ENCODE measurements around the gene MARCHF4. TPM values are rescaled to one million over a fixed set of nuclear protein-coding genes. Genes with fewer than 3 reads are reported as not detected.
A peak's percentile ranks its signal among the peaks of the same experiment; 100 is the strongest.

Gene MARCHF4
- total RNA-seq, 1 experiment from 2014 or later, result 14.5 TPM

DNA sequence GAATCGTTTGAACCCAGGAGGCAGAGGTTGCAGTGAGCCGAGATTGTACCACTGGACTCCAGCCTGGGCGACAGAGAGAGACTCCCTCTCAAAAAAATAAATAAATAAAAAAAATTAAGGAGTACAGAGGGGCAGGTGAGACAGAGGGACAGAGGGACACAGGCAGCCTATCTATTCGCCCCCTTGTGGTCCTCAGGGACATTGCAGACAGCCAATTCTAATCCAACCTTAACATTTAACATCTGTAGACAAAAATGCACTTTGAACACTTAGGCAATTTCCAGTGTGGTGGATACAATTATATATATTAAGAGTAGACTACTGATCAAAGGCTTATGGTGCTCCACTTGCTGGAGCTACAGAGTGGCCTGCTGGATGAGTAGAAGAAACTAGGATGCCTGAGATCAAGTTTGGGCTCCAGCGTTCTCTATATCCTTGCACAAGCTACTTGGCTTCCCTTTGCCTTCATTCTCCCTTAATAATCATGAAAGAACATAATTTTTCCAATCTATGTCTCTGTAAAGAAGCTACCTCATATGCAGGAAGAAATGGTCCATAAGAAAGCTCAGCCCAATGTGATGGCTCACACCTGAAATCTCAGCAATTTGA lies 31.8 kb upstream of the MARCHF4 start:
- Histone ChIP-seq H3K4me3 (no peak overlapping the region), H3K79me2 (ENCODE audit: low read depth) (no peaks in the 10 kb centered on the region), H3K27me3 (ENCODE audit: insufficient read depth, low read depth) (no peaks in the 10 kb centered on the region), H2AFZ (no peak overlapping the region), H3K36me3 (ENCODE audit: low read depth) (no peaks in the 10 kb centered on the region), H3K9me2 (ENCODE audit: insufficient read depth) (no peaks in the 10 kb centered on the region), H3F3A (ENCODE audit: insufficient read depth, low read depth) (no peaks in the 10 kb centered on the region), H4K20me1 (ENCODE audit: insufficient read depth) (no peaks in the 10 kb centered on the region), H3K4me2 (no peak overlapping the region), H3K9me3 (ENCODE audit: insufficient read depth, low read depth) (no peaks in the 10 kb centered on the region), H3K27ac (no peak overlapping the region), H3K4me1 (replicated peaks; ENCODE audit: insufficient read depth) (no peaks in the 10 kb centered on the region)
- TF ChIP-seq EZH2 (IDR thresholded peaks at IDR 0.05; ENCODE audit: low read depth), result no peak
- TF ChIP-seq, protein P1, sequence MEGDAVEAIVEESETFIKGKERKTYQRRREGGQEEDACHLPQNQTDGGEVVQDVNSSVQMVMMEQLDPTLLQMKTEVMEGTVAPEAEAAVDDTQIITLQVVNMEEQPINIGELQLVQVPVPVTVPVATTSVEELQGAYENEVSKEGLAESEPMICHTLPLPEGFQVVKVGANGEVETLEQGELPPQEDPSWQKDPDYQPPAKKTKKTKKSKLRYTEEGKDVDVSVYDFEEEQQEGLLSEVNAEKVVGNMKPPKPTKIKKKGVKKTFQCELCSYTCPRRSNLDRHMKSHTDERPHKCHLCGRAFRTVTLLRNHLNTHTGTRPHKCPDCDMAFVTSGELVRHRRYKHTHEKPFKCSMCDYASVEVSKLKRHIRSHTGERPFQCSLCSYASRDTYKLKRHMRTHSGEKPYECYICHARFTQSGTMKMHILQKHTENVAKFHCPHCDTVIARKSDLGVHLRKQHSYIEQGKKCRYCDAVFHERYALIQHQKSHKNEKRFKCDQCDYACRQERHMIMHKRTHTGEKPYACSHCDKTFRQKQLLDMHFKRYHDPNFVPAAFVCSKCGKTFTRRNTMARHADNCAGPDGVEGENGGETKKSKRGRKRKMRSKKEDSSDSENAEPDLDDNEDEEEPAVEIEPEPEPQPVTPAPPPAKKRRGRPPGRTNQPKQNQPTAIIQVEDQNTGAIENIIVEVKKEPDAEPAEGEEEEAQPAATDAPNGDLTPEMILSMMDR (conservative IDR thresholded peaks at IDR 0.05), result peak; percentile 87
- intact Hi-C loops (cut with micrococcal nuclease; ENCODE audit: unreplicated experiment), result no loop called here
- ChIA-PET CTCF (interaction anchor here (0.7 to 1.2 kb wide), 2 partner anchors 181 to 1179 kb away, joined by 3 read pairs; no protein-coding TSS in a partner anchor), POLR2A (ENCODE audit: unreplicated experiment) (no interaction called here)
- no TSS peak for BruUV-seq (replicated peaks)
- peak; percentile 33 to 39 for DNase-seq

DNA sequence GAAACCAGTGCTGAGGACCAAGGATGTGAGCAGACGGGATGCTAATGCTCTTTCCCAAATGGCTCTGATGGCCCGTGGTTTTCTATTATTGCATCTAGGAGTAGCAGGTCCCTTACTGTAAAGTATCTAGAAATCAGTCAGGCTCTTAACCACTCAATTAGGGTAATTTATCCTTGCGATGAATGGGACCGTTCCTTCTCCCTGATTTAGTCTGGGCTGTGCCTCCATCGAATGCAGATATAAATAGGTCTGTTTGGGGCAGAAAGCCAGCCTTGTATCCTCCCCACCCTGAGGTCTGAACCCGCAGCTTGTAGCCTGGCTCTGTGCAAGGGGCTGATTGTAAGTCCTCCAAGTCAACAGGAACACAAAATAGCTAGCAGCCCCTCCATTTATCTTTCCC lies 30.5 kb upstream of the MARCHF4 start:
- Histone ChIP-seq H3K4me2 (no peak overlapping the region), H3K27me3 (ENCODE audit: insufficient read depth, low read depth) (no peaks in the 10 kb centered on the region), H3K36me3 (ENCODE audit: low read depth) (no peaks in the 10 kb centered on the region), H3K9me3 (ENCODE audit: insufficient read depth, low read depth) (no peaks in the 10 kb centered on the region), H4K20me1 (ENCODE audit: insufficient read depth) (no peaks in the 10 kb centered on the region), H3K27ac (no peak overlapping the region), H3K4me3 (no peak overlapping the region), H3K9me2 (ENCODE audit: insufficient read depth) (no peaks in the 10 kb centered on the region), H3K79me2 (ENCODE audit: low read depth) (no peaks in the 10 kb centered on the region), H3F3A (ENCODE audit: insufficient read depth, low read depth) (no peaks in the 10 kb centered on the region), H2AFZ (no peak overlapping the region), H3K4me1 (replicated peaks; ENCODE audit: insufficient read depth) (no peaks in the 10 kb centered on the region)
- ChIA-PET POLR2A (ENCODE audit: unreplicated experiment) (interaction anchor here (0.6 kb wide), 1 partner anchor 35 kb away, joined by 5 read pairs; no protein-coding TSS in a partner anchor), CTCF (interaction anchor here (1.2 kb wide), 1 partner anchor 179 kb away, joined by 3 read pairs; no protein-coding TSS in a partner anchor)
- no TSS peak for BruUV-seq (replicated peaks)
- intact Hi-C loops (cut with micrococcal nuclease; ENCODE audit: unreplicated experiment), result no loop called here
- no peak for TF ChIP-seq EZH2 (IDR thresholded peaks at IDR 0.05; ENCODE audit: low read depth)
- TF ChIP-seq, protein P1 (conservative IDR thresholded peaks at IDR 0.05), result no peak
- DNase-seq, result no peak

DNA sequence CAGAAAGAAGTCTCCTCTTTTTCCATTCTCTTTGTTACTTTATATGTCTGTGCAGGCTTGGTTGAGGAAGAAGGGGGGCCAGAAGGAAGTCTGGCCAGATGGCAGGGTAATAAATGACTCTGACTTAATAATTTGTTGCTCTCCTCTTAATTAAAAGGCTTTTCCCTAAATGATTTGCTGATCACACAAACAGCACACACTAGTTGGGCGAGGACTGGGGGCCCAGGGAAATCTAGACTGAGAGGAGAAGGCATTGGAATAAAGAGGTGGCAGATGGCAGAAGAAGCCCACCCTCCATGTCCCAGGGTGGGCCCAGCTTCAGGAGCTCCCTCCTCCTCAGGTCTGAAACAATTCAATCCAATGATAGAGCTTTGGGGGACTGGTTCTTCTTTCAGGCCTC lies 27.3 kb upstream of the MARCHF4 start:
- Histone ChIP-seq H3K9me2 (ENCODE audit: insufficient read depth) (no peaks in the 10 kb centered on the region), H3F3A (ENCODE audit: insufficient read depth, low read depth) (no peaks in the 10 kb centered on the region), H3K4me2 (no peak overlapping the region), H4K20me1 (ENCODE audit: insufficient read depth) (no peaks in the 10 kb centered on the region), H3K4me3 (no peak overlapping the region), H3K9me3 (ENCODE audit: insufficient read depth, low read depth) (no peaks in the 10 kb centered on the region), H3K36me3 (ENCODE audit: low read depth) (no peaks in the 10 kb centered on the region), H2AFZ (no peak overlapping the region), H3K79me2 (ENCODE audit: low read depth) (no peaks in the 10 kb centered on the region), H3K4me1 (replicated peaks; ENCODE audit: insufficient read depth) (no peaks in the 10 kb centered on the region), H3K27me3 (ENCODE audit: insufficient read depth, low read depth) (no peaks in the 10 kb centered on the region), H3K27ac (no peak overlapping the region)
- no TSS peak for BruUV-seq (replicated peaks)
- DNase-seq, result no peak
- ChIA-PET POLR2A (ENCODE audit: unreplicated experiment) (interaction anchor here (0.6 kb wide), 1 partner anchor 182 kb away, joined by 3 read pairs; no protein-coding TSS in a partner anchor), CTCF (no interaction called here)
- intact Hi-C loops (cut with micrococcal nuclease; ENCODE audit: unreplicated experiment), result no loop called here
- TF ChIP-seq EZH2 (IDR thresholded peaks at IDR 0.05; ENCODE audit: low read depth), result no peak
- TF ChIP-seq, protein P1 (conservative IDR thresholded peaks at IDR 0.05), result no peak

Data from PC-9 (cell line).